IMR-90 (cell line): ENCODE results near the gene NES.
A peak's percentile ranks its signal among the peaks of the same experiment; 100 is the strongest.

Experiments used
- CEBPB ChIP-seq: IDR thresholded peaks from 2 replicates; pipeline ENCODE4 v1.6.1; 2012; ENCODE audit warnings: low read depth, low read length, improper control_type of control experiment
- CTCF ChIP-seq: conservative IDR thresholded peaks from 2 replicates; pipeline ENCODE4 v1.5.1; 2012; ENCODE audit warnings: mild to moderate bottlenecking, low read depth, low read length, improper control_type of control experiment
- MAFK ChIP-seq: IDR thresholded peaks from 2 replicates; pipeline ENCODE4 v1.6.1; 2012; ENCODE audit warnings: low read depth, low read length, improper control_type of control experiment
- POLR2A ChIP-seq: IDR thresholded peaks from 2 replicates; pipeline ENCODE4 v1.6.1; 2012; ENCODE audit warnings: mild to moderate bottlenecking, low read depth, low read length
- RCOR1 ChIP-seq: IDR thresholded peaks from 2 replicates; pipeline ENCODE4 v1.6.1; 2012; ENCODE audit warnings: mild to moderate bottlenecking, low read length, improper control_type of control experiment; ENCODE audit not compliant: insufficient replicate concordance

- peak; percentile 97 for TF ChIP-seq CTCF
- peak; percentile 51; the same call in 1 of the 2 replicates for TF ChIP-seq POLR2A
- no peak for TF ChIP-seq RCOR1
- no peak for TF ChIP-seq MAFK
- TF ChIP-seq CEBPB = no peak
Observed at GRCh38 chr1:156725683-156726280, 48.6 kb upstream of the NES start.
